ENCODE measurements around the gene ALLC.

GRCh38 chr2:3747032-3747654 lies 89.1 kb downstream of the ALLC start:
- no peak for TF ChIP-seq EP300 (IDR thresholded peaks at IDR 0.05)
- no peak for TF ChIP-seq MAX (IDR thresholded peaks at IDR 0.05)
- TF ChIP-seq CTCF (IDR thresholded peaks at IDR 0.05), result no peak
- no peak for TF ChIP-seq RCOR1 (IDR thresholded peaks at IDR 0.05; ENCODE audit: low read depth, low read length)
- no peak for TF ChIP-seq POLR2A (IDR thresholded peaks at IDR 0.05; ENCODE audit: low read length)
- TF ChIP-seq, protein P1, sequence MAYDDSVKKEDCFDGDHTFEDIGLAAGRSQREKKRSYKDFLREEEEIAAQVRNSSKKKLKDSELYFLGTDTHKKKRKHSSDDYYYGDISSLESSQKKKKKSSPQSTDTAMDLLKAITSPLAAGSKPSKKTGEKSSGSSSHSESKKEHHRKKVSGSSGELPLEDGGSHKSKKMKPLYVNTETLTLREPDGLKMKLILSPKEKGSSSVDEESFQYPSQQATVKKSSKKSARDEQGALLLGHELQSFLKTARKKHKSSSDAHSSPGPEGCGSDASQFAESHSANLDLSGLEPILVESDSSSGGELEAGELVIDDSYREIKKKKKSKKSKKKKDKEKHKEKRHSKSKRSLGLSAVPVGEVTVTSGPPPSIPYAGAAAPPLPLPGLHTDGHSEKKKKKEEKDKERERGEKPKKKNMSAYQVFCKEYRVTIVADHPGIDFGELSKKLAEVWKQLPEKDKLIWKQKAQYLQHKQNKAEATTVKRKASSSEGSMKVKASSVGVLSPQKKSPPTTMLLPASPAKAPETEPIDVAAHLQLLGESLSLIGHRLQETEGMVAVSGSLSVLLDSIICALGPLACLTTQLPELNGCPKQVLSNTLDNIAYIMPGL (CRISPR knock-in tag; IDR thresholded peaks at IDR 0.05; ENCODE audit: borderline replicate concordance), result no peak
- TF ChIP-seq, protein P2, sequence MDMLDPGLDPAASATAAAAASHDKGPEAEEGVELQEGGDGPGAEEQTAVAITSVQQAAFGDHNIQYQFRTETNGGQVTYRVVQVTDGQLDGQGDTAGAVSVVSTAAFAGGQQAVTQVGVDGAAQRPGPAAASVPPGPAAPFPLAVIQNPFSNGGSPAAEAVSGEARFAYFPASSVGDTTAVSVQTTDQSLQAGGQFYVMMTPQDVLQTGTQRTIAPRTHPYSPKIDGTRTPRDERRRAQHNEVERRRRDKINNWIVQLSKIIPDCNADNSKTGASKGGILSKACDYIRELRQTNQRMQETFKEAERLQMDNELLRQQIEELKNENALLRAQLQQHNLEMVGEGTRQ (IDR thresholded peaks at IDR 0.05), result no peak
- TF ChIP-seq, protein P3, sequence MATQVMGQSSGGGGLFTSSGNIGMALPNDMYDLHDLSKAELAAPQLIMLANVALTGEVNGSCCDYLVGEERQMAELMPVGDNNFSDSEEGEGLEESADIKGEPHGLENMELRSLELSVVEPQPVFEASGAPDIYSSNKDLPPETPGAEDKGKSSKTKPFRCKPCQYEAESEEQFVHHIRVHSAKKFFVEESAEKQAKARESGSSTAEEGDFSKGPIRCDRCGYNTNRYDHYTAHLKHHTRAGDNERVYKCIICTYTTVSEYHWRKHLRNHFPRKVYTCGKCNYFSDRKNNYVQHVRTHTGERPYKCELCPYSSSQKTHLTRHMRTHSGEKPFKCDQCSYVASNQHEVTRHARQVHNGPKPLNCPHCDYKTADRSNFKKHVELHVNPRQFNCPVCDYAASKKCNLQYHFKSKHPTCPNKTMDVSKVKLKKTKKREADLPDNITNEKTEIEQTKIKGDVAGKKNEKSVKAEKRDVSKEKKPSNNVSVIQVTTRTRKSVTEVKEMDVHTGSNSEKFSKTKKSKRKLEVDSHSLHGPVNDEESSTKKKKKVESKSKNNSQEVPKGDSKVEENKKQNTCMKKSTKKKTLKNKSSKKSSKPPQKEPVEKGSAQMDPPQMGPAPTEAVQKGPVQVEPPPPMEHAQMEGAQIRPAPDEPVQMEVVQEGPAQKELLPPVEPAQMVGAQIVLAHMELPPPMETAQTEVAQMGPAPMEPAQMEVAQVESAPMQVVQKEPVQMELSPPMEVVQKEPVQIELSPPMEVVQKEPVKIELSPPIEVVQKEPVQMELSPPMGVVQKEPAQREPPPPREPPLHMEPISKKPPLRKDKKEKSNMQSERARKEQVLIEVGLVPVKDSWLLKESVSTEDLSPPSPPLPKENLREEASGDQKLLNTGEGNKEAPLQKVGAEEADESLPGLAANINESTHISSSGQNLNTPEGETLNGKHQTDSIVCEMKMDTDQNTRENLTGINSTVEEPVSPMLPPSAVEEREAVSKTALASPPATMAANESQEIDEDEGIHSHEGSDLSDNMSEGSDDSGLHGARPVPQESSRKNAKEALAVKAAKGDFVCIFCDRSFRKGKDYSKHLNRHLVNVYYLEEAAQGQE (IDR thresholded peaks at IDR 0.05), result no peak
- TF ChIP-seq NR3C1 (IDR thresholded peaks at IDR 0.05), result no peak
- no peak for TF ChIP-seq RNF2 (IDR thresholded peaks at IDR 0.05; ENCODE audit: borderline replicate concordance, low read depth)
- no peak for TF ChIP-seq SMC3 (IDR thresholded peaks at IDR 0.05)
- no peak for TF ChIP-seq HDAC2 (IDR thresholded peaks at IDR 0.05)

Measured in A549 (cell line).